Measurements from ENCODE around the gene NXN.

DNA sequence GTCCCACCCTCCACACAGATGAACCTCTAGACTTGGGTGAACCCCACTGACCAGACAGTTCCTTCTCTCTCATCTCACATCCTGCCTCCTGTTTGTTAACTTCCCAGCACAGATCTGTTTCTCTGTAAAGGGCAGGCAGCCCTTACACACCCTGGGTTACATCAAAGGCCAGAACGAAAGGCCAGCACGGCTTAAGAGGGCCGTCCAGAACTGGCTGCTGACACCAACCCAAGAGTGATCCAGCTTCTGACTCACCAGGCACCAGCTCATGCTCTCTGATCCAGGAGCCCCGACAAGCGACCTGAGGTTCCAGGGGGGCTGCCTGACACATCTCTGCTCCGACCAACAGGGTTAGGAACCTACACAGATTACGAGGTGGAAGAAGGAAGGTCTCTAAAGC is 110.5 kb downstream of the NXN start:
- TF ChIP-seq, protein P1, sequence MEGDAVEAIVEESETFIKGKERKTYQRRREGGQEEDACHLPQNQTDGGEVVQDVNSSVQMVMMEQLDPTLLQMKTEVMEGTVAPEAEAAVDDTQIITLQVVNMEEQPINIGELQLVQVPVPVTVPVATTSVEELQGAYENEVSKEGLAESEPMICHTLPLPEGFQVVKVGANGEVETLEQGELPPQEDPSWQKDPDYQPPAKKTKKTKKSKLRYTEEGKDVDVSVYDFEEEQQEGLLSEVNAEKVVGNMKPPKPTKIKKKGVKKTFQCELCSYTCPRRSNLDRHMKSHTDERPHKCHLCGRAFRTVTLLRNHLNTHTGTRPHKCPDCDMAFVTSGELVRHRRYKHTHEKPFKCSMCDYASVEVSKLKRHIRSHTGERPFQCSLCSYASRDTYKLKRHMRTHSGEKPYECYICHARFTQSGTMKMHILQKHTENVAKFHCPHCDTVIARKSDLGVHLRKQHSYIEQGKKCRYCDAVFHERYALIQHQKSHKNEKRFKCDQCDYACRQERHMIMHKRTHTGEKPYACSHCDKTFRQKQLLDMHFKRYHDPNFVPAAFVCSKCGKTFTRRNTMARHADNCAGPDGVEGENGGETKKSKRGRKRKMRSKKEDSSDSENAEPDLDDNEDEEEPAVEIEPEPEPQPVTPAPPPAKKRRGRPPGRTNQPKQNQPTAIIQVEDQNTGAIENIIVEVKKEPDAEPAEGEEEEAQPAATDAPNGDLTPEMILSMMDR (IDR thresholded peaks at IDR 0.05), result no peak
- TF ChIP-seq POLR2A (IDR thresholded peaks at IDR 0.05), result no peak
